Mesenchymal stem cell (in vitro differentiated cells and primary cell): ENCODE measurements around the gene RNU6-9.
A peak's percentile ranks its signal among the peaks of the same experiment; 100 is the strongest.

Experiments
- DNase-seq: peaks from one replicate; pipeline ENCODE4 v3.0.0-alpha.2; 2013
- H2AFZ ChIP-seq: one replicate; pipeline ENCODE4 v1.6.1; 2013; ENCODE audit warnings: low read depth, mild to moderate bottlenecking, control low read depth, inconsistent platforms, low read length, moderate library complexity
- H2AK5ac ChIP-seq: 2 replicates; pipeline ENCODE4 v1.6.1; 2013; ENCODE audit warnings: low read length, moderate library complexity, mild to moderate bottlenecking, inconsistent platforms; ENCODE audit not compliant: severe bottlenecking
- H2BK120ac ChIP-seq: one replicate; pipeline ENCODE4 v1.6.1; 2013; ENCODE audit warnings: low read depth, mild to moderate bottlenecking, inconsistent platforms, low read length, moderate library complexity
- H2BK12ac ChIP-seq, 2 experiments: one replicate each; pipeline ENCODE4 v1.6.1; 2013; ENCODE audit warnings: inconsistent platforms in 2 of 2, low read length in 2 of 2, mild to moderate bottlenecking in 2 of 2, moderate library complexity in 2 of 2, control low read depth in 1 of 2
- H2BK15ac ChIP-seq: one replicate; pipeline ENCODE4 v1.6.1; 2013; ENCODE audit warnings: mild to moderate bottlenecking, low read depth, inconsistent platforms; ENCODE audit not compliant: poor library complexity, severe bottlenecking
- H2BK5ac ChIP-seq: 2 replicates; pipeline ENCODE4 v1.6.1; 2013; ENCODE audit warnings: low read depth, mild to moderate bottlenecking, low read length, control low read depth, inconsistent platforms; ENCODE audit not compliant: poor library complexity, severe bottlenecking
- H3K14ac ChIP-seq, 2 experiments: one replicate each; pipeline ENCODE4 v1.6.1; 2013; ENCODE audit warnings: inconsistent platforms in 2 of 2, low read length in 2 of 2, control low read depth in 1 of 2, mild to moderate bottlenecking in 1 of 2, moderate library complexity in 1 of 2
- H3K18ac ChIP-seq, 2 experiments: one replicate each; pipeline ENCODE4 v1.6.1; 2013; ENCODE audit warnings: inconsistent platforms in 2 of 2, low read length in 2 of 2, control low read depth in 1 of 2, low read depth in 1 of 2, mild to moderate bottlenecking in 1 of 2
- H3K23ac ChIP-seq, 2 experiments: one replicate each; pipeline ENCODE4 v1.6.1; 2013; ENCODE audit warnings: inconsistent platforms in 2 of 2, low read length in 2 of 2, mild to moderate bottlenecking in 2 of 2, moderate library complexity in 2 of 2, control low read depth in 1 of 2
- H3K27ac ChIP-seq: 2 replicates; pipeline ENCODE4 v1.5.1; 2013; ENCODE audit warnings: mild to moderate bottlenecking, moderate library complexity, low read length, control low read depth, inconsistent platforms; ENCODE audit not compliant: poor library complexity, severe bottlenecking
- H3K27me3 ChIP-seq, 2 experiments: 2 replicates each; pipeline versions ENCODE4 v1.6.1 to v1.7.0; 2013; ENCODE audit warnings: low read length in 2 of 2, mild to moderate bottlenecking in 2 of 2, moderate library complexity in 2 of 2, control low read depth in 1 of 2, inconsistent platforms in 1 of 2; ENCODE audit not compliant: control insufficient read depth in 1 of 2, insufficient read depth in 1 of 2
- H3K36me3 ChIP-seq, 2 experiments: 2 replicates each; pipeline versions ENCODE4 v1.6.1 to v1.7.0; 2013; ENCODE audit warnings: low read length in 2 of 2, control low read depth in 1 of 2, inconsistent platforms in 1 of 2, low read depth in 1 of 2, mild to moderate bottlenecking in 1 of 2; ENCODE audit not compliant: insufficient read depth in 2 of 2, control insufficient read depth in 1 of 2
- H3K4ac ChIP-seq, 2 experiments: one replicate each; pipeline ENCODE4 v1.6.1; 2013; ENCODE audit warnings: inconsistent platforms in 2 of 2, low read length in 2 of 2, mild to moderate bottlenecking in 2 of 2, moderate library complexity in 2 of 2, control low read depth in 1 of 2, low read depth in 1 of 2
- H3K4me1 ChIP-seq: 2 replicates; pipeline ENCODE4 v1.6.1; 2013; ENCODE audit warnings: low read depth, low read length, control low read depth; ENCODE audit not compliant: control insufficient read depth, insufficient read depth
- H3K4me2 ChIP-seq: 2 replicates; pipeline ENCODE4 v1.6.1; 2013; ENCODE audit warnings: low read length, mild to moderate bottlenecking, inconsistent platforms; ENCODE audit not compliant: poor library complexity, severe bottlenecking
- H3K4me3 ChIP-seq, 2 experiments: 2 replicates each; pipeline versions ENCODE4 v1.5.1 to v1.7.0; 2013; ENCODE audit warnings: low read length in 2 of 2, mild to moderate bottlenecking in 2 of 2, control low read depth in 1 of 2, low read depth in 1 of 2; ENCODE audit not compliant: insufficient read depth in 1 of 2
- H3K79me1 ChIP-seq: replicated peaks from 2 replicates; pipeline ENCODE4 v1.6.1; 2013; ENCODE audit warnings: mild to moderate bottlenecking, control low read depth, low read length, inconsistent platforms; ENCODE audit not compliant: poor library complexity, severe bottlenecking
- H3K9ac ChIP-seq: 2 replicates; pipeline ENCODE4 v1.7.0; 2013; ENCODE audit warnings: mild to moderate bottlenecking, low read length, moderate library complexity
- H3K9me3 ChIP-seq: 2 replicates; pipeline ENCODE4 v1.7.0; 2013; ENCODE audit warnings: mild to moderate bottlenecking, low read length; ENCODE audit not compliant: control insufficient read depth
- H4K8ac ChIP-seq: one replicate; pipeline ENCODE4 v1.6.1; 2013; ENCODE audit warnings: inconsistent platforms, mild to moderate bottlenecking, low read length, moderate library complexity
- H4K91ac ChIP-seq: one replicate; pipeline ENCODE4 v1.6.1; 2013; ENCODE audit warnings: mild to moderate bottlenecking, low read length, inconsistent platforms
- WGBS: methylation state at CpG from one replicate; pipeline ENCODE4 v1.1.7; 2013; ENCODE audit warnings: mixed read lengths; 5-methylcytosine and 5-hydroxymethylcytosine counted together

The RNU6-9 gene

DNA sequence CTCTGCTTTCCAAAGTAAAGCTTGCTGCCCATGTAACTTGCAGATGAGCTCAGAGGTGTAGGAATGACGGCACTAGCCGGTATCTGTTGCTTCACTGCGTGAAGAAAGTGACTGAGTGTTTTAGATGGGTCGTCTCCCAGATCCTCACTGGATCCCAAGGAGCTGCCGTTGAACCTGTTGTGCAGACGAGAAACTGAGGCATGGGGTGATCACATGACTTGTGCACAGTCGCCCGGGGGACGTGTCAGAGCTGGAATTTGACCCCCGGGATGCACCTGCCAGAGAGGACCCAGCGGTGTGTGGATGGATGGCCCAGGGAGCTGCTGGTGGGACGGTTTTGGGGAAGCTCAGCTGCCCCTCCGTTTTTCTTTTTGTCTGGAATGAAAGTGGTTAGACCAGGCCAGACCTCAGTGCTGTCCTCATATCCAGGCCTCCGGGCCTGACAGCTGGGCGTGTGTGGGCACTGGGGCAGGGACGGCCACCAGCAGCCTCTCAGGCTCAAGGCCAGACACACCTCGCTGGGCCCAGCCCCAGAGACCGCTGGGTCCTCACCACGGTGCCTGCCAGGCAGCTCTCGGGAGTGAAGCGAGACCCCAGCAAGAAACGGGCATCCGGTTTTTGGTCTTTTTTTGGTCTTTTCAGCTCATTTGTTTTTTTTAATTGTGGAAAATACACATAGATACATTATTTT is 45.1 kb downstream of the RNU6-9 start:
- no peak overlapping the region for H2BK120ac ChIP-seq
- WGBS = 92% methylated on average over 21 of the region's 23 CpGs

GRCh38 chr19:939439-939838 is 46.2 kb downstream of the RNU6-9 start:
- Histone ChIP-seq H3K36me3 (peaks cover 39 to 94% of the 10 kb centered on the region in 2 experiments), H2BK12ac (no peak overlapping the region), H2BK5ac (no peak overlapping the region), H3K4me1 (peaks cover 52% of the 10 kb centered on the region), H2AFZ (no peak overlapping the region), H3K14ac (no peak overlapping the region), H2BK15ac (no peak overlapping the region), H3K27ac (no peak overlapping the region), H3K4ac (no peak overlapping the region), H4K91ac (no peak overlapping the region), H3K4me3 (no peak overlapping the region), H3K79me1 (no peaks in the 10 kb centered on the region), H3K23ac (no peak overlapping the region), H2BK120ac (no peak overlapping the region), H3K9me3 (no peaks in the 10 kb centered on the region), H3K18ac (peak overlapping the region in 1 of 2 experiments; percentile 26), H2AK5ac (no peak overlapping the region), H3K9ac (no peak overlapping the region), H3K27me3 (no peaks in the 10 kb centered on the region), H4K8ac (no peak overlapping the region), H3K4me2 (no peak overlapping the region)
- DNase-seq = no peak
- WGBS = 88% methylated on average over 22 of the region's 22 CpGs

More for the DNA sequence above, 45.1 kb downstream of the RNU6-9 start:
- Histone ChIP-seq H3K4ac (no peak overlapping the region), H4K91ac (peak overlapping the region; percentile 22), H3K79me1 (no peaks in the 10 kb centered on the region), H2BK15ac (no peak overlapping the region), H2BK5ac (no peak overlapping the region), H2BK12ac (peak overlapping the region; percentile 18), H3K36me3 (peaks cover 35 to 91% of the 10 kb centered on the region in 2 experiments), H4K8ac (peak overlapping the region; percentile 13), H3K4me2 (no peak overlapping the region), H2AFZ (no peak overlapping the region), H3K9ac (no peak overlapping the region), H3K4me3 (peak overlapping the region in 1 of 2 experiments; percentile 14), H3K9me3 (no peaks in the 10 kb centered on the region), H3K14ac (no peak overlapping the region), H3K18ac (no peak overlapping the region), H3K27me3 (no peaks in the 10 kb centered on the region), H3K27ac (peak overlapping the region; percentile 42), H3K23ac (no peak overlapping the region), H2AK5ac (peak overlapping the region; percentile 35), H3K4me1 (peaks cover 56% of the 10 kb centered on the region)
- DNase-seq = no peak

DNA sequence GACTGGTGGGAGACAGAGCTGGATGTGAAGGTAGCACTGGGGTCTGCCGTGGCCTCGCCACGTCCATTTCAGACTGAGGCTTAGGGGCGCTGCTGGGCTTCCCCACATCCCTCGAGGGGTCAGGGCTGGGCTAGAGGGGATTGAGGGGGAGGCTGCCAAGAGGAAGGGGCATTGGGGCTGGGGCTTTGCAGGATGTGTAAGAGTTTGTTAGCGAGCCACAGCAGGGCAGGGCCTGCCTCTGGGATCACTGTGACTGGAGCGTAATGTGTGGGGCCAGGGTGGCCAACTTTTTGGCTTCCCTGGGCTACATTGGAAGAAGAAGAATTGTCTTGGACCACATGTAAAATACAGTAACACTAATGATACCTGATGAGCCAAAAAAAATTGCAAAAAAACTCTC is 46.6 kb downstream of the RNU6-9 start:
- Histone ChIP-seq H3K36me3 (peaks cover 42 to 96% of the 10 kb centered on the region in 2 experiments), H3K4me3 (no peak overlapping the region), H2BK5ac (no peak overlapping the region), H4K8ac (no peak overlapping the region), H3K27ac (no peak overlapping the region), H3K79me1 (no peaks in the 10 kb centered on the region), H3K27me3 (no peaks in the 10 kb centered on the region), H3K14ac (no peak overlapping the region), H2BK15ac (no peak overlapping the region), H2BK120ac (no peak overlapping the region), H3K4me2 (no peak overlapping the region), H3K9ac (no peak overlapping the region), H3K18ac (peak overlapping the region; percentile 26 to 38), H2AK5ac (no peak overlapping the region), H2BK12ac (no peak overlapping the region), H4K91ac (no peak overlapping the region), H3K4ac (no peak overlapping the region), H2AFZ (no peak overlapping the region), H3K4me1 (peaks cover 50% of the 10 kb centered on the region), H3K23ac (no peak overlapping the region), H3K9me3 (no peaks in the 10 kb centered on the region)
- 92% methylated on average over 7 of the region's 7 CpGs for WGBS
- DNase-seq = no peak

DNA sequence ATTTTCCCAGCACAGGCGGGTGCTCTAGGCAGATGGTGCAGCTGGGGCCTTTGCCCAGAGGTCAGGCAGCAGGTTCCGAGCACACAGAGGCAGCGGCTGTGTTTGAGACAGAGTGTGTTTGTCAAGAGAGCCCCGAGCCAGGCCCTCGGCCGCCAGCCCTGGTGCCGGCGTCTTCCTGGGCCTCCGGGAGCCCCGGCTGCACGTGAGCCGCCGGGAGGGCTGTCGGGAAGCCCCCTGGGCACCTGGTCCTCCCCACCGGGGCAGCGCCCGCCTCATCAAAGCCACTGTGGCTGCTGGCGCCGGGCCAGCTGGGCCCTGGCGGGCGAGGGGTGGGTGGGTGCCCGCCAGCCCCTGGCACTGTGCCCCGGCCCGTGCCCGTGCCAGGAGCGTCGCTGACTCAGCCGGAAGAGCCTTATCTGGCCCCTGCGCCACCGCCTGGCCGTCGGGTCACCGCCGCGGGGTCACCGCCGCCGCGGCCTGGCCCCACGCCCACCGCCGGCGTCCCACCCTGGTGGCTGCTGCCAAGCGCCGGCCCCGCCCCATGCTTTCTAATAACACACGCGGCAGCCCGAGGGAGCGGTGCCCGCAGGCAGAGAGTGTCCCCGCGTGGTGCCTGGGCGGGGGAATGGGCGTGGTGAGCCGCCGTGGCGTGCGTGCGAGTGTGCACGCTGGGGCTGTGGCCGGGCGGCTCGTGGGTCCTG is 47.5 kb downstream of the RNU6-9 start:
- WGBS = 95% methylated on average over 60 of the region's 64 CpGs
- H2BK120ac ChIP-seq = no peak overlapping the region
- H3K27ac ChIP-seq = no peak overlapping the region
- peak overlapping the region in 1 of 2 experiments; percentile 20 for H3K4me3 ChIP-seq
- no peak for DNase-seq
- H2AK5ac ChIP-seq = no peak overlapping the region
- no peaks in the 10 kb centered on the region for H3K79me1 ChIP-seq
- no peak overlapping the region for H2AFZ ChIP-seq
- H3K23ac ChIP-seq = no peak overlapping the region
- no peak overlapping the region for H3K4me2 ChIP-seq
- H3K9me3 ChIP-seq = no peaks in the 10 kb centered on the region
- H2BK12ac ChIP-seq = no peak overlapping the region
- H3K27me3 ChIP-seq = no peaks in the 10 kb centered on the region
- H3K9ac ChIP-seq = no peak overlapping the region
- H3K14ac ChIP-seq = no peak overlapping the region
- peaks cover 42 to 96% of the 10 kb centered on the region in 2 experiments for H3K36me3 ChIP-seq
- peak overlapping the region; percentile 2 for H4K91ac ChIP-seq
- no peak overlapping the region for H2BK15ac ChIP-seq
- H3K4ac ChIP-seq = no peak overlapping the region
- H4K8ac ChIP-seq = peak overlapping the region; percentile 20
- no peak overlapping the region for H2BK5ac ChIP-seq
- H3K18ac ChIP-seq = no peak overlapping the region
- H3K4me1 ChIP-seq = peaks cover 53% of the 10 kb centered on the region
